ENCODE results near the gene PSTPIP1. TPM values are rescaled to one million over a fixed set of nuclear protein-coding genes. Genes with fewer than 3 reads are reported as not detected.

Gene PSTPIP1
- total and polyA plus RNA-seq, 2 of the 13 experiments (the other 11 are each of a cell fraction or from before 2014, with no cell fraction given), result 4.4 to 8.7 TPM

GRCh38 chr15:77070495-77071304, 75.8 kb downstream of the PSTPIP1 start, which contains the start of gene TSPAN3:
TSPAN3 (minus strand) TSS chr15:77071109; CDS start chr15:77070954, 155 bp downstream.
- intact Hi-C loops (cut with micrococcal nuclease; ENCODE audit: unreplicated experiment) (no loop called here), in situ Hi-C loops (cut with HindIII; ENCODE audit: extremely low pct_ligation_motif_present, low pct_unique_long_range_greater_than_20kb) (no loop called here)
- Histone ChIP-seq H3K9me3 (ENCODE audit: low read length) (no peaks in the 10 kb centered on the region), H3K27ac (ENCODE audit: extremely low read length, insufficient read depth, low read length) (peak within 1 kb of the TSS; percentile 59), H3K4me3 (replicated peaks in 1 of 3; ENCODE audit: insufficient read depth in 1 of 3, low read depth in 2 of 3, low read length in 3 of 3) (peak within 1 kb of the TSS; percentile 60 to 82 (median 74)), H3K4me2 (ENCODE audit: low read depth, low read length) (peak within 1 kb of the TSS; percentile 78), H3K27me3 (ENCODE audit: control insufficient read depth in 1 of 2, insufficient read depth in 2 of 2, low read length in 2 of 2) (peaks cover 0 to 23% of the 10 kb centered on the region in 2 experiments; a peak in 3 of 5 replicates), H4K20me1 (ENCODE audit: insufficient read depth, low read length) (peaks cover 11% of the 10 kb centered on the region), H3K4me1 (ENCODE audit: insufficient read depth, low read length) (peaks cover 42% of the 10 kb centered on the region), H3K9ac (ENCODE audit: insufficient read depth, low read depth, low read length) (peak within 1 kb of the TSS; percentile 82), H3K36me3 (replicated peaks in 1 of 2; ENCODE audit: control insufficient read depth in 1 of 2, insufficient read depth in 2 of 2, low read length in 2 of 2) (no peaks in the 10 kb centered on the region; a peak in 1 of 5 replicates), H3K79me2 (ENCODE audit: insufficient read depth, low read length) (peaks cover 39% of the 10 kb centered on the region), H2AFZ (ENCODE audit: low read length) (peak within 1 kb of the TSS; percentile 86)
- WGBS (ENCODE audit: low lambda C conversion rate), result no CpG with 5 or more reads among the region's 97 CpGs
- ATAC-seq, result peak; percentile 98
- DNase-seq (ENCODE audit: low spot score), result peak; percentile 83
- POLR2A ChIA-PET, result interaction anchor here (0.6 to 1.1 kb wide), 7 partner anchors 11 to 139 kb away, joined by 3 to 7 read pairs (median 4); partner anchors contain the start of gene RCN2
- peak; percentile 40 for FAIRE-seq
- CTCF ChIA-PET (ENCODE audit: low intra/inter-chr PET ratio, low total read pairs), result no interaction called here
- BruUV-seq (replicated peaks), result no TSS peak
- TF ChIP-seq ARID4A (CRISPR knock-in tag; IDR thresholded peaks at IDR 0.05; ENCODE audit: borderline replicate concordance) (peak; percentile 70; the same call in 1 of the 2 replicates), ZNF557 (CRISPR knock-in tag; IDR thresholded peaks at IDR 0.05) (no peak), ZHX1 (CRISPR knock-in tag; IDR thresholded peaks at IDR 0.05; ENCODE audit: low read depth) (peak; percentile 70; the same call in 1 of the 2 replicates), TCF12 (IDR thresholded peaks at IDR 0.05) (no peak), TCF12 (CRISPR knock-in tag; IDR thresholded peaks at IDR 0.05) (0 out of 2 replicates have a peak, but pooled peaks have one; percentile 67), ZNF749 (CRISPR knock-in tag; IDR thresholded peaks at IDR 0.05; ENCODE audit: borderline replicate concordance) (0 out of 2 replicates have a peak, but pooled peaks have one; percentile 53), PREB (CRISPR knock-in tag; IDR thresholded peaks at IDR 0.05) (no peak), ZNF451 (CRISPR knock-in tag; IDR thresholded peaks at IDR 0.05) (no peak), GTF3A (CRISPR knock-in tag; conservative IDR thresholded peaks at IDR 0.05) (no peak), ZNF337 (CRISPR knock-in tag; IDR thresholded peaks at IDR 0.05; ENCODE audit: borderline replicate concordance, low read depth) (no peak), ARHGAP35 (CRISPR knock-in tag; IDR thresholded peaks at IDR 0.05; ENCODE audit: borderline replicate concordance) (peak; percentile 38; the same call in 1 of the 2 replicates), RNF2 (conservative IDR thresholded peaks at IDR 0.05; ENCODE audit: low read depth) (0 out of 2 replicates have a peak, but pooled peaks have one; percentile 46), AHR (CRISPR knock-in tag; IDR thresholded peaks at IDR 0.05) (peak; percentile 79; the same call in 1 of the 2 replicates), POGZ (CRISPR knock-in tag; IDR thresholded peaks at IDR 0.05) (no peak), NPAS2 (CRISPR knock-in tag; IDR thresholded peaks at IDR 0.05; ENCODE audit: borderline replicate concordance) (no peak)

All from HepG2 (cell line).